Liver (tissue), 9 donors: ENCODE results near the gene ABL1. TPM values are rescaled to one million over a fixed set of nuclear protein-coding genes. Genes with fewer than 3 reads are reported as not detected.

Experiments used
- DNase-seq: peaks from one replicate; pipeline ENCODE4 v3.0.0-alpha.2; 2017; ENCODE audit warnings: low spot score
- H3K27ac ChIP-seq, 2 donors: one replicate each; pipeline ENCODE4 v1.7.0; 2013; ENCODE audit warnings: inconsistent platforms in 2 of 2, low read length in 2 of 2, control low read depth in 1 of 2, low read depth in 1 of 2, mild to moderate bottlenecking in 1 of 2
- H3K27me3 ChIP-seq, 4 donors: one replicate each; pipeline versions ENCODE4 v1.6.1 to v1.7.0; 2013; ENCODE audit warnings: low read length in 3 of 4, inconsistent platforms in 1 of 4, mild to moderate bottlenecking in 1 of 4, moderate library complexity in 1 of 4; ENCODE audit not compliant: control insufficient read depth in 4 of 4, insufficient read depth in 4 of 4
- H3K36me3 ChIP-seq, 4 donors: one replicate each; pipeline versions ENCODE4 v1.6.1 to v1.7.0; 2013; ENCODE audit warnings: low read length in 3 of 4, mild to moderate bottlenecking in 3 of 4, low read depth in 1 of 4, moderate library complexity in 1 of 4; ENCODE audit not compliant: control insufficient read depth in 4 of 4, insufficient read depth in 3 of 4
- H3K4me1 ChIP-seq, 4 donors: one replicate each; pipeline versions ENCODE4 v1.6.1 to v1.7.0; 2013; ENCODE audit warnings: low read length in 3 of 4, mild to moderate bottlenecking in 3 of 4, moderate library complexity in 1 of 4; ENCODE audit not compliant: control insufficient read depth in 4 of 4, insufficient read depth in 4 of 4
- H3K4me3 ChIP-seq, 3 donors: one replicate each; pipeline versions ENCODE4 v1.6.1 to v1.7.0; 2013; ENCODE audit warnings: low read length in 3 of 3, control low read depth in 1 of 3, low read depth in 1 of 3, mild to moderate bottlenecking in 1 of 3
- H3K9ac ChIP-seq, 2 donors: one replicate each; pipeline ENCODE4 v1.7.0; 2013; ENCODE audit warnings: low read length in 2 of 2, mild to moderate bottlenecking in 2 of 2, moderate library complexity in 2 of 2, control low read depth in 1 of 2, low read depth in 1 of 2
- H3K9me3 ChIP-seq, 4 donors: one replicate each; pipeline versions ENCODE4 v1.6.1 to v1.7.0; 2013; ENCODE audit warnings: low read length in 3 of 4; ENCODE audit not compliant: control insufficient read depth in 4 of 4
- EGR1 ChIP-seq, 2 donors: IDR thresholded peaks; 2 replicates each; pipeline ENCODE4 v1.6.1; 2016 to 2018; ENCODE audit warnings: antibody characterized with exemption in 2 of 2, low read depth in 2 of 2
- FOXA1 ChIP-seq: IDR thresholded peaks from 2 replicates; pipeline ENCODE4 v1.6.1; 2016; ENCODE audit warnings: antibody characterized with exemption
- FOXA2 ChIP-seq: IDR thresholded peaks from 2 replicates; pipeline ENCODE4 v1.6.1; 2016; ENCODE audit warnings: antibody characterized with exemption
- GABPA ChIP-seq, 2 donors: IDR thresholded peaks in 1 of 2; conservative IDR thresholded peaks in 1 of 2; 2 replicates each; pipeline ENCODE4 v1.6.1; 2016; ENCODE audit warnings: antibody characterized with exemption in 2 of 2, mild to moderate bottlenecking in 1 of 2, moderate library complexity in 1 of 2
- HNF4A ChIP-seq, 2 donors: conservative IDR thresholded peaks; 2 replicates each; pipeline ENCODE4 v1.6.1; 2016; ENCODE audit warnings: antibody characterized with exemption in 2 of 2, mild to moderate bottlenecking in 2 of 2
- HNF4G ChIP-seq: IDR thresholded peaks from 2 replicates; pipeline ENCODE4 v1.6.1; 2016; ENCODE audit warnings: antibody characterized with exemption
- JUND ChIP-seq, 2 donors: IDR thresholded peaks; 2 replicates each; pipeline ENCODE4 v1.6.1; 2016; ENCODE audit warnings: antibody characterized with exemption in 2 of 2
- NR2F2 ChIP-seq: IDR thresholded peaks from 2 replicates; pipeline ENCODE4 v1.6.1; 2016; ENCODE audit warnings: antibody characterized with exemption
- RAD21 ChIP-seq, 2 donors: IDR thresholded peaks; 2 replicates each; pipeline ENCODE4 v1.6.1; 2016; ENCODE audit warnings: antibody characterized with exemption in 2 of 2, mild to moderate bottlenecking in 2 of 2
- RXRA ChIP-seq, 2 donors: IDR thresholded peaks; 2 replicates each; pipeline ENCODE4 v1.6.1; 2017 to 2018; ENCODE audit warnings: antibody characterized with exemption in 2 of 2, mild to moderate bottlenecking in 1 of 2
- SP1 ChIP-seq: IDR thresholded peaks from 2 replicates; pipeline ENCODE4 v1.6.1; 2018; ENCODE audit warnings: antibody characterized with exemption, mild to moderate bottlenecking
- TAF1 ChIP-seq: conservative IDR thresholded peaks from 2 replicates; pipeline ENCODE4 v1.6.1; 2016; ENCODE audit warnings: antibody characterized with exemption, mild to moderate bottlenecking
- YY1 ChIP-seq: IDR thresholded peaks from 2 replicates; pipeline ENCODE4 v1.6.1; 2016; ENCODE audit warnings: antibody characterized with exemption, mild to moderate bottlenecking
- WGBS: extraction: QIAGEN DNeasy Blood & Tissue Kit; methylation state at CpG from one replicate; pipeline ENCODE4 v1.1.7; 2013; 5-methylcytosine and 5-hydroxymethylcytosine counted together
- polyA plus RNA-seq, 2 donors: library from polyadenylated mRNA; stranded (reverse) in 1 of 2; unstranded in 1 of 2; fragments of 200-250 nt in 1 of 2; fragments of >200 nt in 1 of 2; fragmentation: Nextera tagmentation in 1 of 2; extraction: Ambion mirVana in 1 of 2; gene quantifications; one replicate each; pipeline versions ENCODE4 v1.2.1 to v1.2.3, GENCODE V29; 2013 to 2015
- total RNA-seq, 2 donors: library from RNA; depleted of rRNA; stranded (reverse); fragments of >200 nt; gene quantifications; one replicate each; pipeline ENCODE4 v1.2.3, GENCODE V29; 2014
- TF ChIP-seq, protein P1 (sequence below): IDR thresholded peaks from 2 replicates; pipeline ENCODE4 v1.6.1; 2016; ENCODE audit warnings: antibody characterized with exemption
- TF ChIP-seq, protein P2 (sequence below): IDR thresholded peaks from 2 replicates; pipeline ENCODE4 v1.6.1; 2016; ENCODE audit warnings: antibody characterized with exemption
- TF ChIP-seq, protein P3 (sequence below): fragments of 150-350 bp; IDR thresholded peaks from 2 replicates; pipeline ENCODE4 v1.5.1; 2017; ENCODE audit warnings: improper control_type of control experiment, low read depth, low read length; ENCODE audit not compliant: missing input control
- TF ChIP-seq, protein P4 (sequence below): IDR thresholded peaks from 2 replicates; pipeline ENCODE4 v1.6.1; 2016; ENCODE audit warnings: antibody characterized with exemption, mild to moderate bottlenecking
- donor health status: healthy.
- donor health status: healthy.
- donor health status: healthy.
- donor health status: healthy.
- donor health status: healthy.

ABL1 gene
- total and polyA plus RNA-seq, 4 donors, result 4.2 to 14.2 (median 10.9) TPM

DNA sequence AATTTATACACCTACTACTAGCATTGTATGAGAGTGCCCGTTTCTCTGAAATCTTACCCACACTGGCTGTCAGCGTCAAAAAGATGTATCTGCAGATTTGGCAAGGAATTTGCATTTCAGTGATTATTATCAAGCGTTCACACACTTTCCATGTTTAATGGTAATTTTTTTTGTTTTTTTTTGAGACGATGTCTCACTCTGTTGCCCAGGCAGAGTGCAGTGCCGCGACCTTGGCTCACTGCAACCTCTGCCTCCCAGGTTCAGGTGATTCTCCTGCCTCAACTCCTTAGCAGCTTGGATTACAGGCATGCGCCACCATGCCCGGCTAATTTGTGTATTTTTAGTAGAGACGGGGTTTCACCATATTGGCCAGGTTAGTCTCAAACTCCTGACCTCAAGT lies 14.3 kb downstream of the ABL1 start:
- TF ChIP-seq JUND (IDR thresholded peaks at IDR 0.05) (no peak), FOXA2 (no peak), NR2F2 (no peak)
- 94% methylated on average over 9 of the region's 9 CpGs for WGBS
- H3K4me1 ChIP-seq, result peaks cover 0 to 8% (median 4%) of the 10 kb centered on the region in 4 donors

DNA sequence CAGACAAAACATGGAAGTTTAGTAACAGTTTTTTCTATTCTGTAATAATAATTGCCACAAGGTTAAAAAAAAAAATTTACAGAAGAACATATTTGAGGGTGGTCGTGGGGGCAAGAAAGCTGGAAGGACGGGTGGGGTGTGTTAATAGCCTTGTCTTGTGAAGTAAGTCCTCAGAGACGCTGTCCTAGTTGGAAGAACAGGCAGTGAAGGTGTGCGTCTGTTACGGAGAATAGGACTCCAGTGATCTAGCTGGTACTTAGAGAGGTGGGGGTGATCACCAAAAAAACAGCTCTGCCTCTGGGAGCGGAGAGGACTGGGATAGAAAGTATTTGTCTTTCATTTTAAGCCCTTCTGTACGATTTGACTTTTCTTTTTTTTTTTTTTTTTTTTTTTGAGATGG lies 17.7 kb downstream of the ABL1 start:
- H3K27ac ChIP-seq, result no peak overlapping the region
- WGBS, result 92% methylated on average over 7 of the region's 7 CpGs
- H3K4me3 ChIP-seq, result no peak overlapping the region
- H3K36me3 ChIP-seq, result peaks cover 3 to 19% (median 11%) of the 10 kb centered on the region in 4 donors
- DNase-seq, result no peak
- H3K9me3 ChIP-seq, result no peaks in the 10 kb centered on the region
- TF ChIP-seq HNF4G, result no peak
- TF ChIP-seq RXRA (IDR thresholded peaks at IDR 0.05), result no peak
- TF ChIP-seq, protein P1, sequence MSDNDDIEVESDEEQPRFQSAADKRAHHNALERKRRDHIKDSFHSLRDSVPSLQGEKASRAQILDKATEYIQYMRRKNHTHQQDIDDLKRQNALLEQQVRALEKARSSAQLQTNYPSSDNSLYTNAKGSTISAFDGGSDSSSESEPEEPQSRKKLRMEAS, result no peak
- no peak for TF ChIP-seq HNF4A (conservative IDR thresholded peaks at IDR 0.05)
- TF ChIP-seq TAF1, result no peak
- no peak for TF ChIP-seq YY1
- no peak for TF ChIP-seq SP1
- TF ChIP-seq JUND (IDR thresholded peaks at IDR 0.05), result no peak
- H3K9ac ChIP-seq, result no peak overlapping the region
- peaks cover 0 to 2% (median 1%) of the 10 kb centered on the region in 4 donors for H3K4me1 ChIP-seq
- no peaks in the 10 kb centered on the region for H3K27me3 ChIP-seq

More for the DNA sequence above, 14.3 kb downstream of the ABL1 start:
- DNase-seq, result no peak
- no peaks in the 10 kb centered on the region for H3K27me3 ChIP-seq
- H3K9ac ChIP-seq, result no peak overlapping the region
- peaks cover 0 to 4% (median 2%) of the 10 kb centered on the region in 4 donors for H3K36me3 ChIP-seq
- H3K27ac ChIP-seq, result no peak overlapping the region
- H3K4me3 ChIP-seq, result no peak overlapping the region
- H3K9me3 ChIP-seq, result no peaks in the 10 kb centered on the region

DNA sequence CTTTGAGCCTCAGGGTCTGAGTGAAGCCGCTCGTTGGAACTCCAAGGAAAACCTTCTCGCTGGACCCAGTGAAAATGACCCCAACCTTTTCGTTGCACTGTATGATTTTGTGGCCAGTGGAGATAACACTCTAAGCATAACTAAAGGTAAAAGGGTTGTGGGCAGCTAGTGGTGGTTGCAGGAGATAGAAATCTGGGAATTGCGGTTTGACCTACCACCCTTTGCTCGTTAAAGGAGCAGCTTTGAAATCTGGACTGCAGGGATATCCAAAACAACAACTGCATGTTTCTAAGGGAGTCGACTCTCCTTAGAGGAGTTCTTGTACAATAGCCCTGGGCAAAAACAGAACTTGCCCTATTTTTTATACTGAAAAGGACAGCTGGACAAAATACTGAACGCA lies 19.0 kb downstream of the ABL1 start:
- no peak for DNase-seq
- Histone ChIP-seq H3K4me3 (no peak overlapping the region), H3K27me3 (no peaks in the 10 kb centered on the region), H3K9me3 (no peaks in the 10 kb centered on the region), H3K27ac (no peak overlapping the region), H3K36me3 (peaks cover 3 to 19% (median 11%) of the 10 kb centered on the region in 4 donors), H3K9ac (no peak overlapping the region), H3K4me1 (no peaks in the 10 kb centered on the region)
- 88% methylated on average over 8 of the region's 8 CpGs for WGBS
- no peak for TF ChIP-seq FOXA1
- no peak for TF ChIP-seq GABPA (IDR thresholded peaks at IDR 0.05 in 1 of 2, conservative IDR thresholded peaks at IDR 0.05 in 1 of 2)
- TF ChIP-seq, protein P2, sequence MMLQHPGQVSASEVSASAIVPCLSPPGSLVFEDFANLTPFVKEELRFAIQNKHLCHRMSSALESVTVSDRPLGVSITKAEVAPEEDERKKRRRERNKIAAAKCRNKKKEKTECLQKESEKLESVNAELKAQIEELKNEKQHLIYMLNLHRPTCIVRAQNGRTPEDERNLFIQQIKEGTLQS, result no peak
- no peak for TF ChIP-seq EGR1 (IDR thresholded peaks at IDR 0.05; ENCODE audit: low read depth in 2 of 2)
- TF ChIP-seq, protein P1, result no peak
- TF ChIP-seq, protein P3, sequence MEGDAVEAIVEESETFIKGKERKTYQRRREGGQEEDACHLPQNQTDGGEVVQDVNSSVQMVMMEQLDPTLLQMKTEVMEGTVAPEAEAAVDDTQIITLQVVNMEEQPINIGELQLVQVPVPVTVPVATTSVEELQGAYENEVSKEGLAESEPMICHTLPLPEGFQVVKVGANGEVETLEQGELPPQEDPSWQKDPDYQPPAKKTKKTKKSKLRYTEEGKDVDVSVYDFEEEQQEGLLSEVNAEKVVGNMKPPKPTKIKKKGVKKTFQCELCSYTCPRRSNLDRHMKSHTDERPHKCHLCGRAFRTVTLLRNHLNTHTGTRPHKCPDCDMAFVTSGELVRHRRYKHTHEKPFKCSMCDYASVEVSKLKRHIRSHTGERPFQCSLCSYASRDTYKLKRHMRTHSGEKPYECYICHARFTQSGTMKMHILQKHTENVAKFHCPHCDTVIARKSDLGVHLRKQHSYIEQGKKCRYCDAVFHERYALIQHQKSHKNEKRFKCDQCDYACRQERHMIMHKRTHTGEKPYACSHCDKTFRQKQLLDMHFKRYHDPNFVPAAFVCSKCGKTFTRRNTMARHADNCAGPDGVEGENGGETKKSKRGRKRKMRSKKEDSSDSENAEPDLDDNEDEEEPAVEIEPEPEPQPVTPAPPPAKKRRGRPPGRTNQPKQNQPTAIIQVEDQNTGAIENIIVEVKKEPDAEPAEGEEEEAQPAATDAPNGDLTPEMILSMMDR, result no peak
- TF ChIP-seq HNF4G, result no peak
- no peak for TF ChIP-seq RXRA (IDR thresholded peaks at IDR 0.05)
- no peak for TF ChIP-seq YY1
- TF ChIP-seq HNF4A (conservative IDR thresholded peaks at IDR 0.05), result no peak
- no peak for TF ChIP-seq JUND (IDR thresholded peaks at IDR 0.05)
- no peak for TF ChIP-seq RAD21 (IDR thresholded peaks at IDR 0.05)
- TF ChIP-seq NR2F2, result no peak
- TF ChIP-seq, protein P4, sequence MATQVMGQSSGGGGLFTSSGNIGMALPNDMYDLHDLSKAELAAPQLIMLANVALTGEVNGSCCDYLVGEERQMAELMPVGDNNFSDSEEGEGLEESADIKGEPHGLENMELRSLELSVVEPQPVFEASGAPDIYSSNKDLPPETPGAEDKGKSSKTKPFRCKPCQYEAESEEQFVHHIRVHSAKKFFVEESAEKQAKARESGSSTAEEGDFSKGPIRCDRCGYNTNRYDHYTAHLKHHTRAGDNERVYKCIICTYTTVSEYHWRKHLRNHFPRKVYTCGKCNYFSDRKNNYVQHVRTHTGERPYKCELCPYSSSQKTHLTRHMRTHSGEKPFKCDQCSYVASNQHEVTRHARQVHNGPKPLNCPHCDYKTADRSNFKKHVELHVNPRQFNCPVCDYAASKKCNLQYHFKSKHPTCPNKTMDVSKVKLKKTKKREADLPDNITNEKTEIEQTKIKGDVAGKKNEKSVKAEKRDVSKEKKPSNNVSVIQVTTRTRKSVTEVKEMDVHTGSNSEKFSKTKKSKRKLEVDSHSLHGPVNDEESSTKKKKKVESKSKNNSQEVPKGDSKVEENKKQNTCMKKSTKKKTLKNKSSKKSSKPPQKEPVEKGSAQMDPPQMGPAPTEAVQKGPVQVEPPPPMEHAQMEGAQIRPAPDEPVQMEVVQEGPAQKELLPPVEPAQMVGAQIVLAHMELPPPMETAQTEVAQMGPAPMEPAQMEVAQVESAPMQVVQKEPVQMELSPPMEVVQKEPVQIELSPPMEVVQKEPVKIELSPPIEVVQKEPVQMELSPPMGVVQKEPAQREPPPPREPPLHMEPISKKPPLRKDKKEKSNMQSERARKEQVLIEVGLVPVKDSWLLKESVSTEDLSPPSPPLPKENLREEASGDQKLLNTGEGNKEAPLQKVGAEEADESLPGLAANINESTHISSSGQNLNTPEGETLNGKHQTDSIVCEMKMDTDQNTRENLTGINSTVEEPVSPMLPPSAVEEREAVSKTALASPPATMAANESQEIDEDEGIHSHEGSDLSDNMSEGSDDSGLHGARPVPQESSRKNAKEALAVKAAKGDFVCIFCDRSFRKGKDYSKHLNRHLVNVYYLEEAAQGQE, result no peak
- no peak for TF ChIP-seq TAF1
